ENCODE data around the gene MLLT10.

DNA sequence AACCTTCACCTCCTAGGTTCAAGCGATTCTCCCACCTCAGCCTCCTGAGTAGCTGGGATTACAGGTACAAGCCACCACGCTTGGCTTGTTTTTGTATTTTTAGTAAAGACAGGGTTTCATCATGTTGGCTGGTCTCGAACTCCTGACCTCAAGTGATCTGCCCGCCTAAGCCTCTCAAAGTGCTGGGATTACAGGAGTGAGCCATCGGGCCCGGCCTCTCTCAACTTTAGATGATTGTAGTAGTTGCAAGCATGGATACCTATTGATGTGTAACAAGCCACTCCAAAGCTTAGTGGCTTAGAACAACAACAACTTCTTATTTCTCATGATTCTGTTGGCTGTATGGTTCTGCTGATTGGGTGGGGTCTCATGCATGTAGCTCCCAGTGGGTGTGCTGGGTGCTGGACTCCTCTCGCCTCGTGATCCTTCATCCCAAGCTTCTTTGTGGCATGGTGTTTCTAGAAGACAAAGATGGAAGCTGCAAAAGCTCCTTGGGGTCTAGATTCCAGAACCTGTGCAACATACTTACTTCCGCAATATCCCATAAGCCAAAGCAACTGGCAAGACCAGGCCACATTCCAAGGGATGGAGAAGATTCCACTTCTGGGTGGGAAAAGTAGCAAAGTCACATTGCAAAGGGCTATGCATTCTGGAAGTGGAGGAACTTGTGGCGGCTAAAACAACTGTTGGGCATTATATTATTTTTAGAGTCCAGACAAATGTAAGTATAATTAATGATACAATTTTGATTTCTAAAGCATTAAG lies 46.4 kb upstream of the MLLT10 start:
- TF ChIP-seq CTCF (IDR thresholded peaks at IDR 0.05), result no peak
- TF ChIP-seq POLR2A (IDR thresholded peaks at IDR 0.05), result no peak

Data from right lobe of liver (tissue), 4 donors.